Neural progenitor cell (in vitro differentiated cells): ENCODE data around the gene MATCAP1.

ENCODE experiments used
- EZH2phosphoT487 ChIP-seq: fragments of 200-600 bp; sonication (generic); IDR thresholded peaks from 2 replicates; pipeline ENCODE4 v1.6.1; 2017; ENCODE audit warnings: antibody characterized with exemption
- TF ChIP-seq, protein P1 (sequence below): fragments of 200-600 bp; sonication (generic); IDR thresholded peaks from 2 replicates; pipeline ENCODE4 v1.5.1; 2017; ENCODE audit warnings: antibody characterized with exemption, mild to moderate bottlenecking

- no peak for TF ChIP-seq EZH2phosphoT487
- TF ChIP-seq, protein P1, sequence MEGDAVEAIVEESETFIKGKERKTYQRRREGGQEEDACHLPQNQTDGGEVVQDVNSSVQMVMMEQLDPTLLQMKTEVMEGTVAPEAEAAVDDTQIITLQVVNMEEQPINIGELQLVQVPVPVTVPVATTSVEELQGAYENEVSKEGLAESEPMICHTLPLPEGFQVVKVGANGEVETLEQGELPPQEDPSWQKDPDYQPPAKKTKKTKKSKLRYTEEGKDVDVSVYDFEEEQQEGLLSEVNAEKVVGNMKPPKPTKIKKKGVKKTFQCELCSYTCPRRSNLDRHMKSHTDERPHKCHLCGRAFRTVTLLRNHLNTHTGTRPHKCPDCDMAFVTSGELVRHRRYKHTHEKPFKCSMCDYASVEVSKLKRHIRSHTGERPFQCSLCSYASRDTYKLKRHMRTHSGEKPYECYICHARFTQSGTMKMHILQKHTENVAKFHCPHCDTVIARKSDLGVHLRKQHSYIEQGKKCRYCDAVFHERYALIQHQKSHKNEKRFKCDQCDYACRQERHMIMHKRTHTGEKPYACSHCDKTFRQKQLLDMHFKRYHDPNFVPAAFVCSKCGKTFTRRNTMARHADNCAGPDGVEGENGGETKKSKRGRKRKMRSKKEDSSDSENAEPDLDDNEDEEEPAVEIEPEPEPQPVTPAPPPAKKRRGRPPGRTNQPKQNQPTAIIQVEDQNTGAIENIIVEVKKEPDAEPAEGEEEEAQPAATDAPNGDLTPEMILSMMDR = no peak
These were observed 508 bp downstream of the MATCAP1 start for GRCh38 chr16:67183284-67183626.
